Measurements from ENCODE around the gene DRAM2. TPM values are rescaled to one million over a fixed set of nuclear protein-coding genes. Genes with fewer than 3 reads are reported as not detected.

Gene DRAM2
- total and polyA plus RNA-seq, 9 of the 15 experiments (the other 6 are each of a cell fraction or from before 2014, with no cell fraction given) = 29.0 to 161 (median 53.5) TPM

- ATAC-seq = no peak
- POLR2A ChIA-PET = interaction anchor here (0.6 to 2.8 kb wide), 6 partner anchors 9 to 1589 kb away, joined by 3 to 13 read pairs (median 4); no protein-coding TSS in a partner anchor
- FAIRE-seq = peak; percentile 80
Observed at GRCh38 chr1:111140680-111140967, 731 bp upstream of the DRAM2 start.

More at GRCh38 chr1:111140680-111140967, 731 bp upstream of the DRAM2 start:
- H3K9me1 ChIP-seq (ENCODE audit: control insufficient read depth, insufficient read depth, low read length) = no peaks in the 10 kb centered on the region
- peak overlapping the region; percentile 91 to 98 for H3K9ac ChIP-seq (ENCODE audit: insufficient read depth in 1 of 2, low read depth in 2 of 2, low read length in 2 of 2)
- TF ChIP-seq, protein P1, sequence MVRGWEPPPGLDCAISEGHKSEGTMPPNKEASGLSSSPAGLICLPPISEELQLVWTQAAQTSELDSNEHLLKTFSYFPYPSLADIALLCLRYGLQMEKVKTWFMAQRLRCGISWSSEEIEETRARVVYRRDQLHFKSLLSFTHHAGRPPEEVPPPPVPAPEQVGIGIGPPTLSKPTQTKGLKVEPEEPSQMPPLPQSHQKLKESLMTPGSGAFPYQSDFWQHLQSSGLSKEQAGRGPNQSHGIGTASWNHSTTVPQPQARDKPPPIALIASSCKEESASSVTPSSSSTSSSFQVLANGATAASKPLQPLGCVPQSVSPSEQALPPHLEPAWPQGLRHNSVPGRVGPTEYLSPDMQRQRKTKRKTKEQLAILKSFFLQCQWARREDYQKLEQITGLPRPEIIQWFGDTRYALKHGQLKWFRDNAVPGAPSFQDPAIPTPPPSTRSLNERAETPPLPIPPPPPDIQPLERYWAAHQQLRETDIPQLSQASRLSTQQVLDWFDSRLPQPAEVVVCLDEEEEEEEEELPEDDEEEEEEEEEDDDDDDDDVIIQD (CRISPR knock-in tag; IDR thresholded peaks at IDR 0.05) = no peak
- TF ChIP-seq SMARCA5 (IDR thresholded peaks at IDR 0.05) = no peak
- TF ChIP-seq RREB1 (CRISPR knock-in tag; IDR thresholded peaks at IDR 0.05) = no peak
- no peak; the same call in none of the 2 replicates for TF ChIP-seq ETV5 (CRISPR knock-in tag; IDR thresholded peaks at IDR 0.05; ENCODE audit: low read depth)
- no peak for TF ChIP-seq ATF6 (CRISPR knock-in tag; IDR thresholded peaks at IDR 0.05)
- TF ChIP-seq NFRKB (IDR thresholded peaks at IDR 0.05; ENCODE audit: low read depth) = no peak
- 0 out of 2 replicates have a peak, but pooled peaks have one; percentile 26 for TF ChIP-seq BHLHE40 (IDR thresholded peaks at IDR 0.05; ENCODE audit: low read length)
- TF ChIP-seq LCOR (CRISPR knock-in tag; IDR thresholded peaks at IDR 0.05) = peak; percentile 6; the same call in 1 of the 2 replicates
- 0 out of 2 replicates have a peak, but pooled peaks have one; percentile 5 for TF ChIP-seq GATA2 (CRISPR knock-in tag; IDR thresholded peaks at IDR 0.05)
- no peak for TF ChIP-seq ZZZ3 (IDR thresholded peaks at IDR 0.05)
- no peak for TF ChIP-seq FOXA1 (IDR thresholded peaks at IDR 0.05; ENCODE audit: borderline replicate concordance)
- TF ChIP-seq PRMT5 (CRISPR knock-in tag; IDR thresholded peaks at IDR 0.05) = no peak
- TF ChIP-seq SAP30 (IDR thresholded peaks at IDR 0.05; ENCODE audit: borderline replicate concordance, insufficient read depth, low read depth, low read length, poor library complexity, severe bottlenecking) = peak; percentile 62
- TF ChIP-seq CHD1 (IDR thresholded peaks at IDR 0.05; ENCODE audit: low read length) = peak; percentile 94
- no peak for TF ChIP-seq YBX1 (IDR thresholded peaks at IDR 0.05)
- peak overlapping the region; percentile 88 for H3K4me3 ChIP-seq
- H3K36me3 ChIP-seq (ENCODE audit: control insufficient read depth, insufficient read depth, low read length) = peaks cover 24% of the 10 kb centered on the region; the same call in 2 of the 3 replicates
- H3K4me1 ChIP-seq (replicated peaks in 1 of 2; ENCODE audit: control insufficient read depth in 2 of 2, insufficient read depth in 2 of 2, low read length in 2 of 2) = peaks cover 8 to 18% of the 10 kb centered on the region in 2 experiments; a peak in 4 of 5 replicates
- intact Hi-C loops (cut with micrococcal nuclease) (no loop called here), in situ Hi-C loops (cut with MboI) (no loop called here)
- no peaks in the 10 kb centered on the region for H3K27me3 ChIP-seq (ENCODE audit: control insufficient read depth in 2 of 2, insufficient read depth in 2 of 2, low read length in 2 of 2)
- peak in 1 of 4 experiments; percentile 66 for DNase-seq (ENCODE audit: extremely low read depth in 1 of 4, low spot score in 3 of 4)
- no peaks in the 10 kb centered on the region for H3K9me3 ChIP-seq (replicated peaks; ENCODE audit: control insufficient read depth, insufficient read depth, low read depth, low read length)
- H4K20me1 ChIP-seq (replicated peaks; ENCODE audit: control insufficient read depth, insufficient read depth, low read length) = peaks cover 10% of the 10 kb centered on the region; the same call in 1 of the 2 replicates
- H3K4me2 ChIP-seq (ENCODE audit: insufficient read depth, low read length) = peak overlapping the region; percentile 100
- H3K79me2 ChIP-seq (ENCODE audit: control insufficient read depth, insufficient read depth, low read length) = peaks cover 80% of the 10 kb centered on the region
- CTCF ChIA-PET (ENCODE audit: low intra/inter-chr PET ratio) = no interaction called here
- peak overlapping the region; percentile 95 for H2AFZ ChIP-seq (ENCODE audit: low read depth, low read length)
- H3K27ac ChIP-seq (ENCODE audit: extremely low read depth, low read depth, low read length) = peak overlapping the region; percentile 93
- BruUV-seq (replicated peaks) = no TSS peak
- WGBS (ENCODE audit: insufficient coverage, low coverage, missing lambda C conversion rate) = 0% methylated on average over 9 of the region's 9 CpGs

Data from K562 (cell line).